Breast epithelium (tissue), 3 donors: ENCODE measurements around the gene LIN7C.

Source experiments
- POLR2A ChIP-seq: fragments of 450-650 bp; IDR thresholded peaks from one replicate; pipeline ENCODE4 v1.6.1; 2016; ENCODE audit warnings: antibody characterized with exemption, mild to moderate bottlenecking, moderate library complexity
- POLR2AphosphoS5 ChIP-seq, 3 donors: sonication (generic); formaldehyde crosslinking; IDR thresholded peaks; one replicate each; pipeline ENCODE4 v1.6.1; 2017; ENCODE audit warnings: antibody characterized with exemption in 3 of 3
- TF ChIP-seq, protein P1 (sequence below), 3 donors: fragments of 450-650 bp; IDR thresholded peaks; one replicate each; pipeline ENCODE4 v1.5.1; 2016 to 2017; ENCODE audit warnings: antibody characterized with exemption in 3 of 3, mild to moderate bottlenecking in 3 of 3, moderate library complexity in 3 of 3

DNA sequence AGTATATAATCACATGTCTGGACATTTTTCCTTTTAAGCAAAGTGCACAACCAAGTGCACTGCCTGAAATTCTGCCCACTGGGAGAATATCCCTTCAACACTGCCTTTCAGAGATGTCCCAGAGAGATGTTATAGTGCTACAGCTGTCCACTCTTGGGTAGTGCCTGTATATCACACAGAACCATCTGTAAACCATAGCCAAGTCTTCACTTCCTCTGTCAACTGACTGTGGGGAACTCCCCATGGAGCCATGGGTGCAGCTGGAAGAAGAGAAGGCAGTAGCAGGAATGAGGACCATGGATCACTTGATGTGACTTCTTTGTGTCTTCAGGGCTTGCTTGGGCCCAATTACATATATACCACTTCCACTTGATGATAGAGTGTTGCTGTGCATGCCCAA is 44.6 kb upstream of the LIN7C start:
- TF ChIP-seq POLR2AphosphoS5 (IDR thresholded peaks at IDR 0.05) (no peak), POLR2A (no peak)
- TF ChIP-seq, protein P1, sequence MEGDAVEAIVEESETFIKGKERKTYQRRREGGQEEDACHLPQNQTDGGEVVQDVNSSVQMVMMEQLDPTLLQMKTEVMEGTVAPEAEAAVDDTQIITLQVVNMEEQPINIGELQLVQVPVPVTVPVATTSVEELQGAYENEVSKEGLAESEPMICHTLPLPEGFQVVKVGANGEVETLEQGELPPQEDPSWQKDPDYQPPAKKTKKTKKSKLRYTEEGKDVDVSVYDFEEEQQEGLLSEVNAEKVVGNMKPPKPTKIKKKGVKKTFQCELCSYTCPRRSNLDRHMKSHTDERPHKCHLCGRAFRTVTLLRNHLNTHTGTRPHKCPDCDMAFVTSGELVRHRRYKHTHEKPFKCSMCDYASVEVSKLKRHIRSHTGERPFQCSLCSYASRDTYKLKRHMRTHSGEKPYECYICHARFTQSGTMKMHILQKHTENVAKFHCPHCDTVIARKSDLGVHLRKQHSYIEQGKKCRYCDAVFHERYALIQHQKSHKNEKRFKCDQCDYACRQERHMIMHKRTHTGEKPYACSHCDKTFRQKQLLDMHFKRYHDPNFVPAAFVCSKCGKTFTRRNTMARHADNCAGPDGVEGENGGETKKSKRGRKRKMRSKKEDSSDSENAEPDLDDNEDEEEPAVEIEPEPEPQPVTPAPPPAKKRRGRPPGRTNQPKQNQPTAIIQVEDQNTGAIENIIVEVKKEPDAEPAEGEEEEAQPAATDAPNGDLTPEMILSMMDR (IDR thresholded peaks at IDR 0.05), result no peak
